ENCODE results near the gene SPG11.

- TF ChIP-seq CTCF (IDR thresholded peaks at IDR 0.05), result no peak
- TF ChIP-seq POLR2AphosphoS5 (IDR thresholded peaks at IDR 0.05; ENCODE audit: low read depth, low read length), result no peak
Measured at GRCh38 chr15:44667039-44667360, 3.5 kb upstream of the SPG11 start.

Measured in Panc1 (cell line).